Activated CD4-positive, alpha-beta T cell treated with anti-CD3 and anti-CD28 coated beads, Interleukin-2, amount 10 ng/mL, durations not matched to agents 24 days and 14 days (primary cell): ENCODE results near the gene MTCH1. TPM values are rescaled to one million over a fixed set of nuclear protein-coding genes. Genes with fewer than 3 reads are reported as not detected.
A peak's percentile ranks its signal among the peaks of the same experiment; 100 is the strongest.

Source experiments
- DNase-seq: peaks from one replicate; pipeline ENCODE4 v3.0.0; 2022
- H3K27ac Mint-ChIP-seq: one replicate; pipeline ENCODE4 v1.8.0; 2022; ENCODE audit warnings: mild to moderate bottlenecking, mixed read lengths
- H3K27me3 Mint-ChIP-seq: one replicate; pipeline ENCODE4 v1.8.0; 2022; ENCODE audit warnings: mixed read lengths
- H3K36me3 Mint-ChIP-seq: one replicate; pipeline ENCODE4 v1.8.0; 2022; ENCODE audit warnings: low read depth, mild to moderate bottlenecking, mixed read lengths
- H3K4me1 Mint-ChIP-seq: one replicate; pipeline ENCODE4 v1.8.0; 2021; ENCODE audit warnings: mixed read lengths
- H3K4me3 Mint-ChIP-seq: one replicate; pipeline ENCODE4 v1.8.0; 2022; ENCODE audit warnings: mild to moderate bottlenecking, moderate library complexity, mixed read lengths
- H3K9me3 Mint-ChIP-seq: one replicate; pipeline ENCODE4 v1.8.0; 2021; ENCODE audit warnings: mixed read lengths
- intact Hi-C: fragments of 100-400 bp; cut with micrococcal nuclease; formaldehyde crosslinking; loops from one replicate; pipeline ENCODE4 v1.15.1; 2023
- total RNA-seq: library from RNA; stranded (reverse); gene quantifications from 2 replicates; pipeline ENCODE4 v1.2.3, GENCODE V29; 2022

The MTCH1 gene, protein sequence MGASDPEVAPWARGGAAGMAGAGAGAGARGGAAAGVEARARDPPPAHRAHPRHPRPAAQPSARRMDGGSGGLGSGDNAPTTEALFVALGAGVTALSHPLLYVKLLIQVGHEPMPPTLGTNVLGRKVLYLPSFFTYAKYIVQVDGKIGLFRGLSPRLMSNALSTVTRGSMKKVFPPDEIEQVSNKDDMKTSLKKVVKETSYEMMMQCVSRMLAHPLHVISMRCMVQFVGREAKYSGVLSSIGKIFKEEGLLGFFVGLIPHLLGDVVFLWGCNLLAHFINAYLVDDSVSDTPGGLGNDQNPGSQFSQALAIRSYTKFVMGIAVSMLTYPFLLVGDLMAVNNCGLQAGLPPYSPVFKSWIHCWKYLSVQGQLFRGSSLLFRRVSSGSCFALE
- total RNA-seq = 119 TPM in 2 replicates

DNA sequence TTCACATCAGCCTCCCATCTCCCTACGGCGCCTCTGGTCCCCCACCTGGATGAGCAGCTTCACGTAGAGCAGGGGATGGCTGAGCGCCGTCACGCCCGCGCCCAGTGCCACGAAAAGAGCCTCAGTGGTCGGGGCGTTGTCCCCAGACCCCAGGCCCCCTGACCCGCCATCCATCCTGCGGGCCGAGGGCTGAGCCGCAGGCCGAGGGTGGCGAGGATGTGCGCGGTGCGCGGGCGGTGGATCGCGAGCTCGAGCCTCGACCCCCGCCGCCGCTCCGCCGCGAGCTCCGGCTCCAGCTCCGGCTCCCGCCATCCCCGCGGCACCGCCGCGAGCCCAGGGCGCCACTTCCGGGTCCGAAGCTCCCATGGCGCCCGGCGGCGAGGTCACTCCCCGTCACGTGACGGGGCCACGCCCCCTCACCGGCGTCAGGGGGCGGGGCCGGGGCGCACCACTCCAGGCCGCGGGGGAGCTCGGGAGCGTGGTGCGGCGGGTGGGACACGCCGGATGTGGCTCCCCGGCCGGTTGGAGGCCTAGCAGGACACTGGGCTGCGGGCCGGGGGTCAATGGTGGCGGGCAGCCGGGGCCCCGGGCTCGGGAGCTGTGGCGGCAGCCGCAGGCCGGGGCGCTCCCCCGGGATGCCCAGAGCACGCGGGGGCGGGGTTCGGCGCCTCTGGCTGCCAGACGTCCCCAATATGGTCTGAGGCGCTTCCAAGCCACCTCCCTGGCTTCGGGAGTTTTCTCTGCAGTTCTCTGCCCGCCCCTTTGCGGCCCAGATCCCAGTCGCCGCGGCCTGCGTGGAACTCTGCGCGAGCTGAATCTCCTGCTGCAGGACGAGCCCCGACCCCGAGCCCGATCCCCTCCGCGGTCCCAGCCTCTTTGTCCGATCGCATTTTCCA lies at the start of gene MTCH1:
TSS of gene MTCH1 (minus strand) at position 389 of the 896 bp plus-strand sequence. CDS start at position 366, 23 bp downstream.
- Mint-ChIP-seq H3K27me3 (peaks cover 7% of the 10 kb centered on the region), H3K9me3 (no peaks in the 10 kb centered on the region), H3K4me3 (no peak within 1 kb of the TSS), H3K4me1 (peaks cover 19% of the 10 kb centered on the region), H3K36me3 (peaks cover 9% of the 10 kb centered on the region), H3K27ac (peak within 1 kb of the TSS; percentile 97)
- intact Hi-C loops = loop anchor here (1.0 to 5.0 kb wide), 6 partner anchors 23 to 186 kb away; partner anchors contain the start of genes C6orf89 and PPIL1
- DNase-seq = peak; percentile 97

DNA sequence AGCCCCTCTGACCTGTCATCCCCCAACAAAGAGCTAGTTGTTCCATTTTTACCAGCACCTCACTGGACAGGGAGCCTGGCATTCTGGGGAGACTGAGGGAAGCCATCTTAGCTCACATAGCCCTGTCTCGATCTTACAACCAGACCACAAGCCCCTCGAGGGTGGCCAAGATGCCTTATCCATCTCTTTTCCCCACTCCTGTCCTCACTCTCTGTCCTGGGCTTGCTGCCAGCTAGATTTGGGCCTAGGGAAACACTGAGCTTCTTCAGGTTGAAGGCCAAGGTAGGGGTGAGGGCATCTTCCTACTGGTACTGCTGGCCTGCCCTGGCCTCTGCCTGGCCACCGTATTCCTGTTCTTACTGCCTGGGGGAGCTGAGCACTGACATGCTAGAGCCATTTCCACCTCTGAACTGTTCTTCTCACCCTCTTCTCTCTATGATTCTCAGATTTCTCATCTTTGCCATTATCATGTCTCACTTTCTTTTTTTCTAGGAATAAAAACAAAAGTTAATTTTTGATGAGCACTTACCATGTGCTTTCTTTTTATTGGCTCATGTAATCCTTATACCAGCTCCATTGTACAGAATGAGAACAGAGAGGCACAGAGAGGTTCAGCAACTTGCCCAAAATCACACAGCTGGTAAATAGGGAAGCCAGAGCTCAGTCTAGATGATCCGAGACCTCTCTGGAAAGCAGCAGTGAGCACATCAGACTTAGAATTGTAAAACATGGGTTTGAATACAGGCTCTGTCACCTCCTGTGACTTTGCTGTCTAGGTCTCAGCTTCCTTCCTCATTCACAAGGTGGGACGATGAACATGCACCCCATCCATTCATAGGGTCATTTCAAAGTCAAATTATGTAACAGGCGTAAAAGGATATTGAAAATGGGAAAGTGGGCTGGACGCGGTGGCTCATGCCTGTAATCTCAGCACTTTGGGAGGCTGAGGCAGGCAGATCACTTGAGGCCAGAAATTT lies 48.1 kb upstream of the MTCH1 start:
- intact Hi-C loops = loop anchor here (1.0 kb wide), 1 partner anchor 14 kb away; no protein-coding TSS in a partner anchor
- Mint-ChIP-seq H3K4me1 (peaks cover 51% of the 10 kb centered on the region), H3K27ac (peak overlapping the region; percentile 91), H3K9me3 (peaks cover 7% of the 10 kb centered on the region), H3K36me3 (peaks cover 9% of the 10 kb centered on the region), H3K27me3 (no peaks in the 10 kb centered on the region), H3K4me3 (no peak overlapping the region)
- DNase-seq = no peak

DNA sequence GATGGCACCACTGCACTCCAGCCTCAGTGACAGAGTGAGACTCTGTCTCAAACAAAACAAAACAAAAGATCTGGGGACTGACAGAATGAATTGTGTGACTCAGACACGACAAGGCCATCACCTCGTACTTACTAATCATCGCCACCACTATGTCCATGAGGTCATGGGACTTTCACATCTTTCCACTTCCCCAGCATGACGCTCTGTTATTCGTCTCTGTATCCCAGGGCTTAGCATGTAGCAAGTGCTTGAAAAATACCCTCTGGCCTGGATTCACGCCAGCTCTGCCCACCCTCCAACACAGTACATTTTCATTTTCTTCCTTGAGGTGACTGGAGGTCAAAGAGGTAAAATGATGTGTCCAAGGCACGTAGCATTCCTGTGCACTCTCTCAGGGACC lies 47.3 kb upstream of the MTCH1 start:
- H3K4me3 Mint-ChIP-seq = no peak overlapping the region
- peak overlapping the region; percentile 91 for H3K27ac Mint-ChIP-seq
- peaks cover 9% of the 10 kb centered on the region for H3K36me3 Mint-ChIP-seq
- DNase-seq = peak; percentile 76
- intact Hi-C loops = loop anchor here (1.0 kb wide), 1 partner anchor 15 kb away; no protein-coding TSS in a partner anchor
- no peaks in the 10 kb centered on the region for H3K27me3 Mint-ChIP-seq
- peaks cover 49% of the 10 kb centered on the region for H3K4me1 Mint-ChIP-seq
- peaks cover 7% of the 10 kb centered on the region for H3K9me3 Mint-ChIP-seq

DNA sequence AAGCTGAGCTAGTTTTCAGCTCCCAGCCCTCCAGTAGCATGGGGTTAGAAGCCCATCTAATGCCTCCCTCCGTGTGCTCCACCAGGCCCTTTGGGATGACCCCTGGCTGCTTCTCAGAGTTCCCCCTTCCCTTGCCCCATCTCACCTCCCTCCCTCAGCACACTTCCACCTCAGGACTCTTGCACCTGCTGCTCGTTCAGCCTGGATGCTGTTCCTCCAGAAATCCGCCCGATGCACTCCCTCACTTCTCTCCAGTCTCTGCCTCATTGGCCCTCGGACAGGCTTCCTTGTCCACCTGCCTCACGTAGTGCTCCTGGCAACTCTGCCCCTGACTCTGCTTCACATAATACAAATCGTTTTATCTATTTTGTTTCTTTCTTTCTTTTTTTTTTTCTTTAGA lies 46.2 kb upstream of the MTCH1 start:
- peaks cover 9% of the 10 kb centered on the region for H3K36me3 Mint-ChIP-seq
- H3K4me1 Mint-ChIP-seq = peaks cover 45% of the 10 kb centered on the region
- H3K27me3 Mint-ChIP-seq = no peaks in the 10 kb centered on the region
- intact Hi-C loops = no loop called here
- peak overlapping the region; percentile 9 for H3K4me3 Mint-ChIP-seq
- DNase-seq = no peak
- H3K27ac Mint-ChIP-seq = peak overlapping the region; percentile 74
- peaks cover 7% of the 10 kb centered on the region for H3K9me3 Mint-ChIP-seq

GRCh38 chr6:37030599-37030998 lies 44.6 kb upstream of the MTCH1 start:
- no peak for DNase-seq
- Mint-ChIP-seq H3K9me3 (peaks cover 7% of the 10 kb centered on the region), H3K27ac (peak overlapping the region; percentile 76), H3K4me1 (peaks cover 54% of the 10 kb centered on the region), H3K27me3 (no peaks in the 10 kb centered on the region), H3K4me3 (no peak overlapping the region), H3K36me3 (peaks cover 9% of the 10 kb centered on the region)
- intact Hi-C loops = no loop called here

- peaks cover 58% of the 10 kb centered on the region for H3K4me1 Mint-ChIP-seq
- intact Hi-C loops = loop anchor here (1.0 to 5.0 kb wide), 3 partner anchors 21 to 423 kb away; no protein-coding TSS in a partner anchor
- H3K27me3 Mint-ChIP-seq = no peaks in the 10 kb centered on the region
- H3K9me3 Mint-ChIP-seq = peaks cover 7% of the 10 kb centered on the region
- H3K4me3 Mint-ChIP-seq = peak overlapping the region; percentile 39
- H3K36me3 Mint-ChIP-seq = peaks cover 9% of the 10 kb centered on the region
- H3K27ac Mint-ChIP-seq = peak overlapping the region; percentile 70
- DNase-seq = peak; percentile 84
These were observed 43.4 kb upstream of the MTCH1 start for GRCh38 chr6:37029249-37029971.

DNA sequence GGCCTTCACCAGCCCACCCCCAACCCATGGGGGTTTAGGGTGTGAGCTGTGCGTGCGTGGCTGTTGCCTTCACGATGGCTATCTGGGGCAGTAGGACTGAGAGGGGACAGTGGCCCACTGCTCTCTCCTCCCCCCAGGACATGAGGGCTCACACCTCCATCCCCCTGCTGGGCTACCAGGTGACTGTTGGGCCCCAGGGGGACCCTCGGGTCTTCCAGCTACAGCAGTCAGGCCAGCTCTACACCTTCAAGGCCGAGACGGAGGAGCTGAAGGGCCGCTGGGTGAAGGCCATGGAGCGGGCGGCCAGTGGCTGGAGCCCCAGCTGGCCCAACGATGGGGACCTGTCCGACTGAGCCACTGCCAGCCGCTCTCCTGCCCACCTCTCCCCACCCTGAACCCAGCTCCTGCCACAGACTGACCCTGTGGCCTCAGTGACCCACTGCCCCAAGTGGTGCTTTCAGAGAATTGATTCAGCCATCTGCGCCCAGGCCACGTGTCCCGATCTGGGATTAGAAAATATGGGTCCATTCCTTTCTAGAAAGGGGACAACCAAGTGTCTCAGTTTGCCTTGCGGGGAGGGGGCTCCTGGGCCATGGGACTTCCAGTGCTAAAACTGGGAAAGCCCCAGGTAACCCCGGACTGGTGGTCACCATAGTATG lies 41.9 kb upstream of the MTCH1 start:
- H3K27ac Mint-ChIP-seq = no peak overlapping the region
- peaks cover 56% of the 10 kb centered on the region for H3K4me1 Mint-ChIP-seq
- peaks cover 7% of the 10 kb centered on the region for H3K9me3 Mint-ChIP-seq
- H3K36me3 Mint-ChIP-seq = peaks cover 9% of the 10 kb centered on the region
- H3K27me3 Mint-ChIP-seq = no peaks in the 10 kb centered on the region
- no peak for DNase-seq
- no peak overlapping the region for H3K4me3 Mint-ChIP-seq
- intact Hi-C loops = loop anchor here (5.0 kb wide), 1 partner anchor 424 kb away; no protein-coding TSS in a partner anchor

GRCh38 chr6:37027036-37027720 lies 41.2 kb upstream of the MTCH1 start:
- H3K9me3 Mint-ChIP-seq = peaks cover 7% of the 10 kb centered on the region
- H3K4me3 Mint-ChIP-seq = no peak overlapping the region
- intact Hi-C loops = loop anchor here (5.0 kb wide), 1 partner anchor 425 kb away; no protein-coding TSS in a partner anchor
- H3K4me1 Mint-ChIP-seq = peaks cover 59% of the 10 kb centered on the region
- no peaks in the 10 kb centered on the region for H3K27me3 Mint-ChIP-seq
- DNase-seq = no peak
- peaks cover 7% of the 10 kb centered on the region for H3K36me3 Mint-ChIP-seq
- H3K27ac Mint-ChIP-seq = no peak overlapping the region

DNA sequence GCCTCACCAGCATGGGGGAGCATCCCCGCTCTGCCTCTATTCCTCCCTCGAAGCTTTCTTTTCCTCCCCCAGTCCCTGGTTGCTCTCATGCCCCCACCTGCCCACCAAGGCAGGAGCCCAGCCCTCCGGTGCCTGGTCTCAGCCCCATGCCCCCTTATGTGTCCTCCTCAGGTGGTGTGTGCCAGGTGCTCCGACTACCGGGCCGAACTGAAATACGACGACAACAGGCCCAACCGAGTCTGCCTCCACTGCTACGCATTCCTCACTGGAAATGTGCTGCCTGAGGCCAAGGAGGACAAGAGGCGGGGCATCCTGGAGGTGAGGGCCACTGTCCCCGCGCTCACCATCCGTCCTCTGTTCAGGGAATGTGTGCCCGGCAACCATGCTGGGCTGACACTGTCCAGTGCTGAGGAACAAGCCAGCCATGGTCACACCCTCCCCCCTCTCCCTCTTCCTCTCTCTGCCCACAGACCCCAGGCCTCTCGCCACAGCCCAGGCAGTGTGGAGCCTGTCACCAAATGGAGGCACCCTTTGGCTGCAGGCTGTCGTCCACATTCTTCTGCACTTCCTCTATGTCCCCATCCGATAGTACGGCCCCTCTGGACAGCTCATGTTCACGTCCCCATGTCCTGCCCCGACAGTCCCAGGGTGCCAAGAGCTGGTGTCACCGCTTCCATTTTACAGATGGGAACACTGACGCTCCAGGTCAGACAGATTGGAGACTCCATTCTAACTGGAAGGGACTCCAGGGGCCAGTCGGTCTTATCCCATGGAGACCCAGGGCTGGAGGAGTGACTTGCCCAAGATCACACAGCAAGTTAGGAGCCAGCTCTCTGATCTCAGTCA lies 39.8 kb upstream of the MTCH1 start:
- Mint-ChIP-seq H3K4me3 (no peak overlapping the region), H3K4me1 (peaks cover 67% of the 10 kb centered on the region), H3K36me3 (peaks cover 5% of the 10 kb centered on the region), H3K27me3 (no peaks in the 10 kb centered on the region), H3K27ac (peak overlapping the region; percentile 77), H3K9me3 (peaks cover 7% of the 10 kb centered on the region)
- DNase-seq = no peak
- intact Hi-C loops = loop anchor here (5.0 kb wide), 1 partner anchor 426 kb away; no protein-coding TSS in a partner anchor

GRCh38 chr6:37024656-37025337 lies 38.8 kb upstream of the MTCH1 start:
- Mint-ChIP-seq H3K9me3 (no peaks in the 10 kb centered on the region), H3K27me3 (no peaks in the 10 kb centered on the region), H3K36me3 (no peaks in the 10 kb centered on the region), H3K4me1 (peaks cover 63% of the 10 kb centered on the region), H3K4me3 (peak overlapping the region; percentile 8), H3K27ac (peak overlapping the region; percentile 63)
- peak; percentile 72 for DNase-seq
- intact Hi-C loops = loop anchor here (5.0 kb wide), 1 partner anchor 428 kb away; no protein-coding TSS in a partner anchor
